22Rv1 (cell line): Measurements from ENCODE around the gene STRBP.

Experiments
- ZFX ChIP-seq: fragments of 450-650 bp; IDR thresholded peaks from 2 replicates; pipeline ENCODE4 v1.6.1; 2017; ENCODE audit warnings: antibody characterized with exemption, borderline replicate concordance
- TF ChIP-seq, protein P1 (sequence below): fragments of 450-650 bp; IDR thresholded peaks from 2 replicates; pipeline ENCODE4 v1.5.1; 2017; ENCODE audit warnings: mild to moderate bottlenecking

DNA sequence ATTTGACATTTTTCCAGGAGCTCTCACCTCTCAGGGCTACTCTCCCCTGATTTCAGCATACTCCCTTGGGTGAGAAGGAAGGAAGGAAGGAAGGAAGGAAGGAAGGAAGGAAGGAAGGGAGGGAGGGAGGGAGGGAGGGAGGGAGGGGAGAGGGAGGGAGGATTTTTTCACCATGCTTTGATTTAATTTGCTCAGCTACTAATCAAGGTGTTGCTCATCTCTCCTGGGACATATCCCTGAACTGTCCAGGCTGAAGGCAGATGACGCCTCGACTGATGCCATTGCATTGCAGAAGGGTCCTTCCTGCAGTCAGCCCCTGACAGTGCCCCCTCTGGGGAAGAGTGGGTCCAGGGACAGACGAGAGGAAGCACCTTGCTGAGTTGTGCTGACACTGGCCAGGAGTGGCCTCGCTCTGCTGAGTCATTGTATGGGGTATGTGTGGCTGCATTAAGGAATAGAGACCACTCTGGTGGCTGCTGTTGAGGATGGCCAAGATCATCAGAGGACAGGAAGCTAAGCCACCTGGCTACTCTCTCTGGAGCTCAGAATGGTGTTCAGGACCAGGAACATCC lies 44.0 kb upstream of the STRBP start:
- TF ChIP-seq, protein P1, sequence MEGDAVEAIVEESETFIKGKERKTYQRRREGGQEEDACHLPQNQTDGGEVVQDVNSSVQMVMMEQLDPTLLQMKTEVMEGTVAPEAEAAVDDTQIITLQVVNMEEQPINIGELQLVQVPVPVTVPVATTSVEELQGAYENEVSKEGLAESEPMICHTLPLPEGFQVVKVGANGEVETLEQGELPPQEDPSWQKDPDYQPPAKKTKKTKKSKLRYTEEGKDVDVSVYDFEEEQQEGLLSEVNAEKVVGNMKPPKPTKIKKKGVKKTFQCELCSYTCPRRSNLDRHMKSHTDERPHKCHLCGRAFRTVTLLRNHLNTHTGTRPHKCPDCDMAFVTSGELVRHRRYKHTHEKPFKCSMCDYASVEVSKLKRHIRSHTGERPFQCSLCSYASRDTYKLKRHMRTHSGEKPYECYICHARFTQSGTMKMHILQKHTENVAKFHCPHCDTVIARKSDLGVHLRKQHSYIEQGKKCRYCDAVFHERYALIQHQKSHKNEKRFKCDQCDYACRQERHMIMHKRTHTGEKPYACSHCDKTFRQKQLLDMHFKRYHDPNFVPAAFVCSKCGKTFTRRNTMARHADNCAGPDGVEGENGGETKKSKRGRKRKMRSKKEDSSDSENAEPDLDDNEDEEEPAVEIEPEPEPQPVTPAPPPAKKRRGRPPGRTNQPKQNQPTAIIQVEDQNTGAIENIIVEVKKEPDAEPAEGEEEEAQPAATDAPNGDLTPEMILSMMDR, result no peak
- TF ChIP-seq ZFX, result no peak
